HG02571 (cell line): ENCODE measurements around the gene DNAJB8.

Experiments used
- ATAC-seq: cut with Tn5 transposase; IDR thresholded peaks from one replicate; pipeline ENCODE4 v1.9.1; 2021; ENCODE audit warnings: mild to moderate bottlenecking, moderate library complexity; ENCODE audit not compliant: unreplicated experiment

Gene DNAJB8

DNA sequence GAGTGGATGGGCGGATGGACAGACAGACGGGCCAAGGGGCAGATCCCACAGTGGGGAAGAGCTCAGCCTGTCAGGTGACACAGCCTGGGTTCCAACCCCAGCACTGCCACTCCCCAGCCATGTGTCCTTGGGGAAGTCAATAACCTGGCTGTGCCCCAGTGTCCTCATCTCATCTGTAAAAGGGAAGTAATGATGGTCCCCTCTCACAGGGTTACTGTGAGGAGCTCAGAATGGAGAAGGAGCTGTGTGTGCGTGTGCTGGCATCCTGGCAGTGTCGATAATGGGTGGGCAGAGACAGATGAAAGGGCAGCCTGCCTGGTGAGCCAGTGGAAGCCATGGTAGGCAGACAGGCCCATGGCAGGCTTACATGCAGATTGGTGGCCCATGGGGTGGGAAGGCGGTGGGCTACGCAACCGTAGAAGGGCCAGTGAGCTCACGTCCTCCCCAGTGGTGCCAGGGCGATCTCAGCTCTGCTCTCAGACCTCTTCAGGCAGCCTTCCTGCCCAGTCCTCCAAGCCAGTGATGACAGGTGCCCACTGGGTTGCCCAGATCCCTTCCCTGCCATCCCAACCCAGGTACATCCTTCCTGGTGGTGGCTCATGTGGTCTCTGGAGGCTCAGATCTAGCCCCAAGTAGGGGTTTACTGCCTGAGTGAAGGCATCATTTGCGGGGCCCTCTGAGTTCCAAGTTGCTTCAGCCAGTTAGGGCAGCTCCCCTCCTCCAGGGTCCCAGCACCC, 2.3 kb upstream of the DNAJB8 start:
- ATAC-seq: no peak

GRCh38 chr3:128468285-128468790, 1.6 kb upstream of the DNAJB8 start:
- no peak for ATAC-seq

DNA sequence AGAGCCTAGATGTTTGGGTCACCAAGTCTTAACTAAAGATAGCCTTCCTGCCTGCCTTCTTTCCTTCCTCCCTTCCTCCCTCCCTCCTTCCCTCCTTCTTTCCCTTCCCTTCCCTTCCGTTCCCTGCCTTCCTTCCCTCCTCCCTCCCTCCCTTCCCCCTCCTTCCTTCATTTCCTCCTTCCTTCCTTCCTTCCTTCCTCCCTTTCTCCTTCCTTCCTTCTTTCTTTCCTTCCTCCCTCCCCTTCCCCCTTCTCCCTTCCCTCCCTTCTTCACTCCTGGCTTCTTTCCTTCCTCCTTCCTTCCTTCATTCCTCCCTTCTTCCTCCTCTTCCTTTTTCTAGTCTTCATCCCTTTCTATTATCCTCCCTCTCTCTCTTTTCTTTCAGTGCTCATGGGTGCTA, 2.0 kb downstream of the DNAJB8 start:
- ATAC-seq: no peak

GRCh38 chr3:128464188-128464587, 2.5 kb downstream of the DNAJB8 start:
- ATAC-seq: no peak

DNA sequence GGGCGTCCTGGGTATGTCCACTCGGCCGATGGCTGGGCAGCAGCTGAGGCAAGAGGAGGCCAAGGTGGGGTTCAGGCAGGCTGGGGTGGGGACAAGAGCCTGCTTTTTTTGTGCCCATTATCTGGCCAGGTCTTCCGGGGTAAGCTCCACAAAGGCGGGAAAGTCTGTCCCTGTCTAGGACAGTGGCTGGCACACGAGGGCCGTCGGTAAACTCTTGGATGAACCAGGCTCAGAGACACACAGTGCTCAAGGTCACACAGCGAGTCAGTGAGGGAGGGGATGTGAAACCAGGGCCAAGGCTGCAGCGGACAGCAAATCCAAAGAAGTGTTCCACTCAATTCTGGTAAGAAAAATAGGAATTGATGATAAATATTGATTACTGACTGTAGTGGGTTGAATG, 2.9 kb downstream of the DNAJB8 start:
- ATAC-seq: no peak

DNA sequence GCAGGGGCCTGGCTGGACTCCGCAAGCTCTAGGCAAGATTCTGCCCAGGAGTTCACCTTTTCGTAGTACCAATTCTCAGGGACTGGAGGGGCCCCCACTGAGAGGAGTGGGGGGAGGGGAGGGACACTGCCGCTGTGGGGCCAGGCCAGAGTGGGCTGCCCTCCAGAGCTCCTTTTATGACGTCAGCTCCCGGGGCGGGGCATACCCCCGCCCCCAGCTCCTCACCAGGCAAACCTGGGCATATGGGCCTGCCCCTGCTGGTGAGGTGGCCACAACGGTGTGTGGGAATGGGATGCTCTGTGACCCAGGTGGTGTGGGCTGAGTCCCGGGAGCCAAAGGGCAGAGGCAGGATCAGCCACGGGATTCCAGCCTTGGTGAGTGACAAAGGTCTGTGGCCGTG, 3.3 kb downstream of the DNAJB8 start:
- no peak for ATAC-seq

GRCh38 chr3:128462931-128463330, 3.8 kb downstream of the DNAJB8 start:
- no peak for ATAC-seq

DNA sequence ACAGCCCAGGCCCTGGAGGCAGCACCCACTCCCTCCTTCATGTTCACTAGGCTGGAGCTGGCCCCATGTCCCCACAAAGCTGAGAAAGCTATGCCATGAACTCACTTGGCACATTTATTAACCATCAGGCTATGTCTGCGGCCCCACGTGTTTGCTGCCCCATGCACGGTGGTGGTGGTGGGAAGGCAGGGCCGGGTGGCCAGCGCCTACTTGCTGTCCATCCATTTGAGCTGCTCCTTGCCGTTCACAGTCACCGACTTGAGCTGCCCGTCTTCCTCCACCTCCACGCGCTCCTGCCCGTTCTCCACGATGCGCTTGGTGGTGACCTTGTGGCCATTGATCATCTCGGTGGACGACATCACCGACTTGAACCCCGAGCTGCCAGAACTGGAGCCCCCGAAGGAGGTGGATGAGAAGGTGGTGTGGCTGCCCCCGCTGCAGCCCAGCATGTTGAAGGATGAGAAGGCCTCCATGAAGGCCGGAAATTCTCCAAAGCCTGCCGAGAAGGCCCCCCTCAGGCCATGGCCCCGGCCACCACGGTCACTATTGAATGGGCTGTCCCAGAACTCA, 4.3 kb downstream of the DNAJB8 start:
- ATAC-seq: no peak

DNA sequence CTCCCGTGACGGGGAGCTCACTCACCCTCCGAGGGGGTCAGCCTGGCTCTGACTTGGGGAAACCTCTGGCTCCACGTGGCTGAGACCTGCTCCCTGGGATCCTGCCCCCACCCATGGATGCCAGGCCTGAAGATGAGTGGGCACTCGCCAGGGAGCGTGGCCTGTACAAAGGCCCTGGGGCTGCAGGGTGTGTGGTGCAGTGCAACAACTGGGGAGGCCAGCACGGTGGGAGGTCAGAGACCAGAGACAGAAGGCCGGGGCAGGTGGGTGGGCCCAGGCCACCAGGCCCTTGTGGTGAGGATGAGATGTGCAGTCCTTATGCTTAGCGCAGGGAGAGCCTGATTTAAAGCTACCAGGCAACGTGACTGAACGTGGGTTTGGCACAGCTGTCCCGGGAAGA, 5.0 kb downstream of the DNAJB8 start:
- no peak for ATAC-seq

DNA sequence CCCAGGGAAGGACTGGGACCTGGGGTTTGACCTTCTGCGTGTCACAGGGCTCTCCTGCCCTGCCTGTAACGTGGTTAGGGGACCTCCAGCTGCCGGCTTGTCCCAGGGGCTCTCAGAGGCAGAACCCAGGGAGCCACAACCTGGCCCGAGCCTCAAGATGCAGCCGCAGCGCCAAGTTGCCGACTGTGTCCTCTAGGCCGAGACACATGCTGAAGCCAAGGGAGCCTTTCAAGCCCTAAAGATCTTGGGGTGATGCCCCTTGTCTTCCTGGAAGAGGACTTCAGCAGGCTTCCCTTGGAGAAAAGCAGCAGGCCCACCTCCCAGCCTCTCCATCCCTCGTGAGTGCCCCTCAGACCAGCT, 7.2 kb downstream of the DNAJB8 start:
- ATAC-seq: no peak

DNA sequence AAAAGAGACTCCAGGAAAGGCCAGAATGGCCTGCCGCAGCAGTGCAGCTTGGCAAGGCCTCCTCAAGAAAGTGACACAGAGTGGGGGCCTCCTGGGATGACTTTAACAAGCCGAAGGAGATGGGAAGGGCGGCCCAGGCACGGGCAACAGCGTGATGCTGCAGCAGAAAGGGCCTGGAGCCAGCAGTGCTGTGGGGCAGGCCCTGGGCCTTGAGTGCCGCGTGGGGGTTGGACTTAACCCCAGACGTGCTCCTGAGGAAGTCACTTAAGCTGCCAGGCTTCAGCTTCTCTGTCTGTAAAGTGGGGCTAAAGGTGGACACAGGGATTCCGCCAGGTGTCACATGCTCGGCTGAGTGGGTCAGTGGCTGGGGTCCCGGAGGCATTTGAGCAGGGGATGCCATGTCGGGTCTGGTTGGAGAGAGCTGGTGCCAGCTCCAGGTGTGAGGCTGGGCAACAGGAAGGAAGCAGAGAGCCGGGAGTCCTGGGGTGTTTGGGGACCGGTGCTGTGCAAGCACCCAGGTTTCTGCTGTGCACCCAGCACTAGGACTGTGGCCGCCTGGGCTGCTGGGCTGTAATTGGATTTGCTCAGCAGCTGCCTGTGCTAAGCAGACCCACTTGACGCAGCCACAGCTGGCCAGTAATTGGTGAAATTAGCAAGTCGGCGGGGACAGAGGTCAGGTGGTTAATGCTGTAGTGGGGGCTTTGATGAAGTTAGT, 7.8 kb downstream of the DNAJB8 start:
- ATAC-seq: no peak

DNA sequence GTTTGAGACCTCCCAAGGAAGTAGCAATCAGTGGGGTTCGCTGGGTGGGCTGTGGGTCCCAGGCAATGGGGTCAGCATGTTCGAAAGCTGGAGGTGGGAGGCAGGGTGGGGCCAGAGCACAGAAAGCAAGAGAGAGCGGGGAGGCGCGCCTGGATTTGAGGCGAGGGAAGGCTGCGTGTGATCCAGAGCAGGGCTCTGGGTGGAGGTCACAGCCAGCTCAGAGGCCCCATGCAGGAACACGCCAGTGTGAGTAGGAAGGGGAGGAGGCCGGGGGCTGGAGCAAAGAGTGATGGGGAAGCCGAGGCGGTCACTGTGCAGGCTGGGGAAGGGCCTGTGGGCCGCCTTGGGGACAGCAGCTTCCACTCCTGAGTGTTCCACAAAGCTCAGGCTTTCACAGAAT, 8.8 kb downstream of the DNAJB8 start:
- ATAC-seq: no peak

GRCh38 chr3:128456776-128457715, 9.6 kb downstream of the DNAJB8 start:
- ATAC-seq: no peak

GRCh38 chr3:128455786-128456748, 10.6 kb downstream of the DNAJB8 start:
- no peak for ATAC-seq

DNA sequence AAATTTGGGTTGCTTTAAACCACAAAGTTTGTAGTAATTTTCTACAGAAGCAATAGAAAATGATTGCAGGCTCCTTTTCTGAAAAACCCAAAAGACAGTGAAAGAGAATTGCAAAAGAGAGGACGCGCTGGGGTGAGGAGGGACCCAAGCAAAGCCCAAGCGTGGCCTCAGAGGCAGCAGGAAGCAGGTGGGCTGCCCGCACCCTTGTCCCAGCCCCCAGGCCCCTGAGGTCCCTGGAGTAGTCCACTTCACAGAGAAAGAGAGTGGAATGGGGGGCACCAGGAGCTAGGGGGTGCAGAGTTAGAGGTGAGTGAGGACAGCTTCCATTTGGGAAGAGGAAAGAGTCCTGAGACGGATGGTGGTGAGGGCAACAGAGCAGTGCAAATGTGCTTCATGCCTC, 11.6 kb downstream of the DNAJB8 start:
- no peak for ATAC-seq

DNA sequence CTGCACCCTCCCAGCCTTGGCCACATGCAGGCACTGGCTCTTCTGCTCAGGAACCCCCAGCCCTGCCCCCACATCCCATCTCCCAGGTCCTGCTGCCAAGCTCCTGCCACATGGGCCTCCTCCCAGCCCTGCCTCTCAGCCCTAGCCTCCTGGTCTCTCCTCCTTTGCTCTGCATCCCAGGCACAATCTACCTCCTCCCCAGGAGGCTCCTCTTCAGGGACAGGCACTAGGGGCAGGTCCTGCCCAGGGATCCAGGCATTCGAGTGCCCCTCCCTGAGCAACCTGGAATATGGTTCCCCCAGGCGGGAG, 12.4 kb downstream of the DNAJB8 start:
- ATAC-seq: no peak

DNA sequence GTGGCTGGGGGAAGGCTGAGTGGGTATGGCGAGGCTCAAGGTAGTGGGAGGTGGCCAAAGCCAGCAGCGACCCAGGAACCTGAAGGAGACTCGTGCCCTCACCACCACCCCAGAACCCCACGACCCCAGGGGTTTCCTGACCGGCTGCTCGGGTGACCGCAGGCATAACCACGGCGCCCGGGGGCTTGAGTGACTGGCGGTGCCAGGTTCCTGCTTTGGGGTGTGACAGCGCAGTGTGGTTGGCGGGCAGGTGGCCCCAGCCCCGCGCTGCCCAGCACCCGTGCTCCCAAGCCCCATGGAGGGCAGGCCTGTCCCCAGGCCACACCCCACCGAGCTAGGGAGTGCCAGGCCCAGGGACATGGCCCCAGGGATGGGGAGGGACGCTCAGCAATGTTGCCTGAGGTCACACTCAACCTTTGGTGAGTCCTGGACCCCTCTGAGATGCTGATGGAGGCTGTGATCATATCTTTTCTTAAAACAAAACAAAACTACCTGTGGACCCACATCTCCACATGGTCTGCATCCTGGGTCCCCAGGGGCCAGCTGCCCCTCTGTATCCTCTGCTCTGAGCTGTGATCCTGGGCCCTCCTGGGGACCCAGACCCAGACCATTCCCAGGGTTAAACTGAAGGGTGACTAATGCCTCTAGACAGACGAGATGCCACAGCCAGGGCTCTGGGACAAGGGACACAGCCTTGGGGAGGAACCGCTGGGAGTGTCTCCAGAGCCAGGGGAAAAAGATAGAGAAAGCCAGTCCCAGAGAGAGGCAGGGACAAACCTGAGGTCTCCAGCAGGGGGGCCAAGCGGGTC, 13.0 kb downstream of the DNAJB8 start:
- ATAC-seq: no peak

- ATAC-seq: no peak
These were observed 13.9 kb downstream of the DNAJB8 start for GRCh38 chr3:128452678-128453275.

DNA sequence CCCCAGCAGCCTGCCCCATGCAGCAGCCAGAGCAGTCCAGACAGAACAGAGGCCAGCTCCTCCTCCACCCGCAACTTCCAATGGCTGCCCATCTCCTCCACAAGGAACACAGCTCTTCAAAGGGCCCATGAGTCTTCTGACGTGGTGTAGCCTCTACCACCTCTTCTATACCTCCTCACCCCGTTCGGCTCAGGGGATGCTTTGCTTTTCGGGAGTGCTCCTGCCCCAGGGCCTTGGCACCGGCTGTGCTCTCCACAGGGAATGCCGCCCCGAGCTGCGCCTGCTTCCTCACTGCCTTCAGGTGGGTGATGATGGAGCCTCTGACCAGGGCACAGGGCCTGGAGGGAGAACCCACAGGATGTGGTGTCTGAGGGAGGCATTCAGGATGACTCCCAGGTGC, 14.6 kb downstream of the DNAJB8 start:
- no peak for ATAC-seq
